ENCODE results near the gene PAM. TPM values are rescaled to one million over a fixed set of nuclear protein-coding genes. Genes with fewer than 3 reads are reported as not detected.

The PAM gene
- total RNA-seq, 1 experiment from 2014 or later = 60.3 TPM

DNA sequence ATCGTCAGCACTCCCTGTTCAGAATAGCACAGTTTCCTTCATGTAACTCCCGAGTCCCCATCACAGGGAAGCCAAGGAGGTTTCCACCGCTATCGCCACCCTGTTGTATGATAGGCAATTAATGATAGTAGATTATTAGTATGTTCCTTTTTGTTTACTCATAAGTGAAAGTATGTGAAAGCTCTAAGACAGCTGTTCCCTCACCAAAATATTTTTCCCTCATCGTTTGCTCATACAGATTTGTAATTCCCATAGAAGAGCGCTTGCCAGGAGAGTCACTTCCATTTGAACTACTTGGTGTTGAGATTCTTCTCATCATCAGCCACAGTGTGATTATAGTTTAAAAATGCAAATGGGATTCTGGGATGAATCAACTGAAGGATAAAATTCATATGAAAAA is 140.9 kb downstream of the PAM start:
- no TSS peak for BruUV-seq (replicated peaks)
- H3K27ac Mint-ChIP-seq (ENCODE audit: low read depth, unreplicated experiment) = no peak overlapping the region
- no peak overlapping the region for H3K4me3 Mint-ChIP-seq (ENCODE audit: unreplicated experiment)

DNA sequence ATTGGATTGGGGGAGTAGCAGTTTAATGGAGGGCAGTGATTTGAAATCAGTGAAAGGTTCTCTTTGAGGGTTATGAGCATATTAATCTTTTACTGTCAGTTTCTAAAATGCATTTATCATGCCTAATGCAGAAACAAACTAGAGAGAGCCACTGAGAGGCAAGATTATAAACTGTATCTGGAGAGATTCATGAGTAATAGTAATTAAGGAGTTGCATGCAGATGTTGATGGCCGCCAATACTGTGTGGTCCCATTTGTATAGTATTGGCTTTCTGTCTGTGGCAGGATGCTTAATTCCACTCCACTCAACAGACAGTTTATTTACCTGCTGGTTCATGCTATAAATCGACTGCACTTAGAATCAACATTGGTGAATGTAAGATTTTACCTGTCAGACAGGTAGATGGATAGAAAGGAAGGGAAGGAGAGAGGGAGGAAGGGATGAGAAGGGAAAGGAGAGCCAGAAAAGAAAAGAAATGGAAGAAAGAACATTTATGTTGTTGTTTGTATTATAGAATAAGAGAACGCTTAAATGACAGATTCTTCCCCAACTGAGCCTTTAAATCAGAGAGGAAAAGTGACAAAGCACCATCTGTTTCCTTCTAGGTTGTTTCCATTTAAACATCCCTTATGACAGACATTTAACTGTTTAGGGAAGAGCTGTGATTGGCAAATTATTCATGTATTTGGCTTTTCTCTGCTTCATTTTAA is 146.5 kb downstream of the PAM start:
- no peaks in the 10 kb centered on the region for H3K36me3 Mint-ChIP-seq (ENCODE audit: insufficient read depth, unreplicated experiment)
- BruUV-seq (replicated peaks) = no TSS peak
- H3K27ac Mint-ChIP-seq (ENCODE audit: low read depth, unreplicated experiment) = no peak overlapping the region

More for the DNA sequence above, 140.9 kb downstream of the PAM start:
- DNase-seq (ENCODE audit: unreplicated experiment) = no peak
- no peak for TF ChIP-seq CTCF (IDR thresholded peaks at IDR 0.05; ENCODE audit: unreplicated experiment)
- ChIA-PET POLR2A (no interaction called here), CTCF (no interaction called here)
- no peaks in the 10 kb centered on the region for H3K4me1 Mint-ChIP-seq (ENCODE audit: insufficient read depth, unreplicated experiment)
- H3K36me3 Mint-ChIP-seq (ENCODE audit: insufficient read depth, unreplicated experiment) = no peaks in the 10 kb centered on the region
- intact Hi-C loops (cut with micrococcal nuclease) = no loop called here
- no peaks in the 10 kb centered on the region for H3K9me3 Mint-ChIP-seq (ENCODE audit: unreplicated experiment)
- H3K27me3 Mint-ChIP-seq (ENCODE audit: insufficient read depth, unreplicated experiment) = no peaks in the 10 kb centered on the region

GRCh38 chr5:102902135-102902448 is 147.0 kb downstream of the PAM start:
- peak; percentile 36 for DNase-seq (ENCODE audit: unreplicated experiment)
- intact Hi-C loops (cut with micrococcal nuclease) = no loop called here
- Mint-ChIP-seq H3K36me3 (ENCODE audit: insufficient read depth, unreplicated experiment) (no peaks in the 10 kb centered on the region), H3K27me3 (ENCODE audit: insufficient read depth, unreplicated experiment) (no peaks in the 10 kb centered on the region), H3K4me1 (ENCODE audit: insufficient read depth, unreplicated experiment) (peaks cover 16% of the 10 kb centered on the region), H3K27ac (ENCODE audit: low read depth, unreplicated experiment) (no peak overlapping the region), H3K4me3 (ENCODE audit: unreplicated experiment) (no peak overlapping the region), H3K9me3 (ENCODE audit: unreplicated experiment) (no peaks in the 10 kb centered on the region)
- ChIA-PET CTCF (no interaction called here), POLR2A (interaction anchor here (0.6 kb wide), 1 partner anchor 243 kb away, joined by 3 read pairs; no protein-coding TSS in a partner anchor)
- no TSS peak for BruUV-seq (replicated peaks)
- TF ChIP-seq CTCF (IDR thresholded peaks at IDR 0.05; ENCODE audit: unreplicated experiment) = no peak

More for the DNA sequence above, 146.5 kb downstream of the PAM start:
- ChIA-PET CTCF (no interaction called here), POLR2A (no interaction called here)
- TF ChIP-seq CTCF (IDR thresholded peaks at IDR 0.05; ENCODE audit: unreplicated experiment) = no peak
- intact Hi-C loops (cut with micrococcal nuclease) = no loop called here
- no peaks in the 10 kb centered on the region for H3K27me3 Mint-ChIP-seq (ENCODE audit: insufficient read depth, unreplicated experiment)
- peaks cover 16% of the 10 kb centered on the region for H3K4me1 Mint-ChIP-seq (ENCODE audit: insufficient read depth, unreplicated experiment)
- H3K4me3 Mint-ChIP-seq (ENCODE audit: unreplicated experiment) = no peak overlapping the region
- no peak for DNase-seq (ENCODE audit: unreplicated experiment)
- H3K9me3 Mint-ChIP-seq (ENCODE audit: unreplicated experiment) = no peaks in the 10 kb centered on the region

- no peak for DNase-seq (ENCODE audit: unreplicated experiment)
- ChIA-PET POLR2A (interaction anchor here (0.6 kb wide), 1 partner anchor 244 kb away, joined by 3 read pairs; no protein-coding TSS in a partner anchor), CTCF (no interaction called here)
- Mint-ChIP-seq H3K27ac (ENCODE audit: low read depth, unreplicated experiment) (no peak overlapping the region), H3K4me3 (ENCODE audit: unreplicated experiment) (no peak overlapping the region), H3K4me1 (ENCODE audit: insufficient read depth, unreplicated experiment) (peaks cover 16% of the 10 kb centered on the region), H3K9me3 (ENCODE audit: unreplicated experiment) (no peaks in the 10 kb centered on the region), H3K36me3 (ENCODE audit: insufficient read depth, unreplicated experiment) (no peaks in the 10 kb centered on the region), H3K27me3 (ENCODE audit: insufficient read depth, unreplicated experiment) (no peaks in the 10 kb centered on the region)
- TF ChIP-seq CTCF (IDR thresholded peaks at IDR 0.05; ENCODE audit: unreplicated experiment) = no peak
- intact Hi-C loops (cut with micrococcal nuclease) = no loop called here
- no TSS peak for BruUV-seq (replicated peaks)
Measured at GRCh38 chr5:102902647-102903046, 147.5 kb downstream of the PAM start.
